ENCODE results near the gene MSANTD2.

- TF ChIP-seq, protein P1, sequence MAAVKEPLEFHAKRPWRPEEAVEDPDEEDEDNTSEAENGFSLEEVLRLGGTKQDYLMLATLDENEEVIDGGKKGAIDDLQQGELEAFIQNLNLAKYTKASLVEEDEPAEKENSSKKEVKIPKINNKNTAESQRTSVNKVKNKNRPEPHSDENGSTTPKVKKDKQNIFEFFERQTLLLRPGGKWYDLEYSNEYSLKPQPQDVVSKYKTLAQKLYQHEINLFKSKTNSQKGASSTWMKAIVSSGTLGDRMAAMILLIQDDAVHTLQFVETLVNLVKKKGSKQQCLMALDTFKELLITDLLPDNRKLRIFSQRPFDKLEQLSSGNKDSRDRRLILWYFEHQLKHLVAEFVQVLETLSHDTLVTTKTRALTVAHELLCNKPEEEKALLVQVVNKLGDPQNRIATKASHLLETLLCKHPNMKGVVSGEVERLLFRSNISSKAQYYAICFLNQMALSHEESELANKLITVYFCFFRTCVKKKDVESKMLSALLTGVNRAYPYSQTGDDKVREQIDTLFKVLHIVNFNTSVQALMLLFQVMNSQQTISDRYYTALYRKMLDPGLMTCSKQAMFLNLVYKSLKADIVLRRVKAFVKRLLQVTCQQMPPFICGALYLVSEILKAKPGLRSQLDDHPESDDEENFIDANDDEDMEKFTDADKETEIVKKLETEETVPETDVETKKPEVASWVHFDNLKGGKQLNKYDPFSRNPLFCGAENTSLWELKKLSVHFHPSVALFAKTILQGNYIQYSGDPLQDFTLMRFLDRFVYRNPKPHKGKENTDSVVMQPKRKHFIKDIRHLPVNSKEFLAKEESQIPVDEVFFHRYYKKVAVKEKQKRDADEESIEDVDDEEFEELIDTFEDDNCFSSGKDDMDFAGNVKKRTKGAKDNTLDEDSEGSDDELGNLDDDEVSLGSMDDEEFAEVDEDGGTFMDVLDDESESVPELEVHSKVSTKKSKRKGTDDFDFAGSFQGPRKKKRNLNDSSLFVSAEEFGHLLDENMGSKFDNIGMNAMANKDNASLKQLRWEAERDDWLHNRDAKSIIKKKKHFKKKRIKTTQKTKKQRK (IDR thresholded peaks at IDR 0.05; ENCODE audit: borderline replicate concordance, low read depth, low read length), result no peak
- TF ChIP-seq PHF8 (IDR thresholded peaks at IDR 0.05; ENCODE audit: borderline replicate concordance, low read length) (no peak), CTCF (IDR thresholded peaks at IDR 0.05 in 2 of 3, conservative IDR thresholded peaks at IDR 0.05 in 1 of 3; ENCODE audit: insufficient read depth in 2 of 3, low read depth in 1 of 3, low read length in 3 of 3) (no peak), MEF2A (IDR thresholded peaks at IDR 0.05; ENCODE audit: control insufficient read depth, low read depth, low read length) (no peak), MEF2D (tag; conservative IDR thresholded peaks at IDR 0.05; ENCODE audit: low read depth) (no peak), HDAC6 (IDR thresholded peaks at IDR 0.05; ENCODE audit: low read depth, low read length) (no peak), MLLT1 (IDR thresholded peaks at IDR 0.05) (no peak), SREBF2 (CRISPR knock-in tag; IDR thresholded peaks at IDR 0.05) (no peak)
- TF ChIP-seq, protein P2, sequence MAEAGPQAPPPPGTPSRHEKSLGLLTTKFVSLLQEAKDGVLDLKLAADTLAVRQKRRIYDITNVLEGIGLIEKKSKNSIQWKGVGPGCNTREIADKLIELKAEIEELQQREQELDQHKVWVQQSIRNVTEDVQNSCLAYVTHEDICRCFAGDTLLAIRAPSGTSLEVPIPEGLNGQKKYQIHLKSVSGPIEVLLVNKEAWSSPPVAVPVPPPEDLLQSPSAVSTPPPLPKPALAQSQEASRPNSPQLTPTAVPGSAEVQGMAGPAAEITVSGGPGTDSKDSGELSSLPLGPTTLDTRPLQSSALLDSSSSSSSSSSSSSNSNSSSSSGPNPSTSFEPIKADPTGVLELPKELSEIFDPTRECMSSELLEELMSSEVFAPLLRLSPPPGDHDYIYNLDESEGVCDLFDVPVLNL (CRISPR knock-in tag; IDR thresholded peaks at IDR 0.05; ENCODE audit: low read depth), result no peak
Observed at GRCh38 chr11:124719534-124719933, 80.7 kb downstream of the MSANTD2 start.
